Measurements from ENCODE around the gene AP3B1.

- TF ChIP-seq EP300 (IDR thresholded peaks at IDR 0.05; ENCODE audit: borderline replicate concordance in 1 of 2, low read depth in 2 of 2, low read length in 2 of 2) (no peak), NRF1 (IDR thresholded peaks at IDR 0.05; ENCODE audit: low read depth, low read length) (no peak), YY1 (IDR thresholded peaks at IDR 0.05; ENCODE audit: low read depth, low read length) (no peak), POLR2A (IDR thresholded peaks at IDR 0.05; ENCODE audit: control extremely low read depth in 1 of 2, low read depth in 2 of 2, low read length in 2 of 2) (no peak), CHD2 (IDR thresholded peaks at IDR 0.05; ENCODE audit: low read length) (no peak), POLR2AphosphoS5 (IDR thresholded peaks at IDR 0.05; ENCODE audit: low read depth, low read length) (no peak), RNF2 (IDR thresholded peaks at IDR 0.05; ENCODE audit: borderline replicate concordance, low read depth, low read length, missing control alignments, poor library complexity, severe bottlenecking) (no peak)
- TF ChIP-seq, protein P1, sequence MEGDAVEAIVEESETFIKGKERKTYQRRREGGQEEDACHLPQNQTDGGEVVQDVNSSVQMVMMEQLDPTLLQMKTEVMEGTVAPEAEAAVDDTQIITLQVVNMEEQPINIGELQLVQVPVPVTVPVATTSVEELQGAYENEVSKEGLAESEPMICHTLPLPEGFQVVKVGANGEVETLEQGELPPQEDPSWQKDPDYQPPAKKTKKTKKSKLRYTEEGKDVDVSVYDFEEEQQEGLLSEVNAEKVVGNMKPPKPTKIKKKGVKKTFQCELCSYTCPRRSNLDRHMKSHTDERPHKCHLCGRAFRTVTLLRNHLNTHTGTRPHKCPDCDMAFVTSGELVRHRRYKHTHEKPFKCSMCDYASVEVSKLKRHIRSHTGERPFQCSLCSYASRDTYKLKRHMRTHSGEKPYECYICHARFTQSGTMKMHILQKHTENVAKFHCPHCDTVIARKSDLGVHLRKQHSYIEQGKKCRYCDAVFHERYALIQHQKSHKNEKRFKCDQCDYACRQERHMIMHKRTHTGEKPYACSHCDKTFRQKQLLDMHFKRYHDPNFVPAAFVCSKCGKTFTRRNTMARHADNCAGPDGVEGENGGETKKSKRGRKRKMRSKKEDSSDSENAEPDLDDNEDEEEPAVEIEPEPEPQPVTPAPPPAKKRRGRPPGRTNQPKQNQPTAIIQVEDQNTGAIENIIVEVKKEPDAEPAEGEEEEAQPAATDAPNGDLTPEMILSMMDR (IDR thresholded peaks at IDR 0.05; ENCODE audit: control extremely low read depth in 1 of 3, insufficient read depth in 1 of 3, low read depth in 1 of 3, low read length in 3 of 3): no peak
These were observed 52.5 kb downstream of the AP3B1 start for GRCh38 chr5:78242001-78242400.

All from H1 (cell line).